GM21619 (cell line): ENCODE data around the gene STRADA.

ENCODE experiments used
- ATAC-seq: cut with Tn5 transposase; IDR thresholded peaks from one replicate; pipeline ENCODE4 v1.9.1; 2021; ENCODE audit not compliant: unreplicated experiment

The STRADA gene

GRCh38 chr17:63701868-63702720, 39.5 kb downstream of the STRADA start:
- no peak for ATAC-seq

- ATAC-seq, result no peak
Observed at GRCh38 chr17:63701456-63701820, 40.2 kb downstream of the STRADA start.

DNA sequence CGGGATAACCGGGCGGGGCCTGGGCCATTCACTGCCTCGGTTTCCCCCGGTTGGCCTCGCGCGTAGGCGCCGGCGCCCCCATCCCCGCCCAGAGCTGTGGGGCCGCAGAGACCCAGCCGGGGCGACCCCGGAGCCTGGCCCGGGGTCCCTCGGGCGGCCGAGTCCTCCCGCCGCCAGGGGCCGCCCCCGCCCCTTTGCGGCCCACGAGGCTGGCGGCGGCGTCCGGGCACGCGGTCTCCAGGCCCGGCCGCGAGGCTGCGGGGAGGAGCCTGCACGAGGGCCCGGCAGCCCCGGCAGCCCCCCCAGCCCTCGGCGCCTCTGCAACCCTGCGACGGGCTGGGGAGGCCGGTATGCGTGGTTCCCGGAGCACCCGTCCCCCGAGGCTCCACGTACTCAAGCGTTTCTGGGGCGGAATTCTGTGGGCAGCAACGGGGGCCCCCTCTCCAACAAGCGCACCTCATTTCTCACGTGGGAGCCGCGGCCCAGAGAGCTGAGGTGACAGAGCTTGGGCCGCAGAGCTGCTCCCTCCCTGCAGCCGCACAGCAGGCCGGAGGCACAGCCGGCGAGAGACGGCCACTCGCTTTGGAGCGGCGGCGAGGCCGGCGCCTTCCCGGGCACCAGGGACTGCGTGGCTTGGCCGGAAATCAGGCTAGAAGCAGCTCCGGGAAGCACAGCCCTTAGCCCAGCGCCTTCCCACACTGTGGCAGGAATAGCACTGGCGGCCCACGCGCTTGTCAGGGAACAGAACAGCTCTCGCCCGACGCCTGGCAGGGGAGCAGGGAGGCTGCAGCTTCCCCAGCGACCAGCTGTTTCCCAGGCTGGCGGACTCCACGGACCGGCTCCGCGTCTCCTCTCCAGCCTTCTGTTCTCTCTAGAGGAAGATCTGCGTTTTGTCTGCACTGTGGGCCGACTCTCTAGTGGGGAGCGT, 40.8 kb downstream of the STRADA start:
- ATAC-seq, result peak; percentile 13

GRCh38 chr17:63699638-63700527, 41.7 kb downstream of the STRADA start, which contains the start of gene LIMD2:
LIMD2 (minus strand) TSS chr17:63700125; CDS start chr17:63699298, 827 bp downstream.
- ATAC-seq, result peak; percentile 8

- ATAC-seq, result peak; percentile 22
Observed at GRCh38 chr17:63698886-63699637, 42.5 kb downstream of the STRADA start.

GRCh38 chr17:63698381-63698885, 43.2 kb downstream of the STRADA start:
- ATAC-seq, result no peak

DNA sequence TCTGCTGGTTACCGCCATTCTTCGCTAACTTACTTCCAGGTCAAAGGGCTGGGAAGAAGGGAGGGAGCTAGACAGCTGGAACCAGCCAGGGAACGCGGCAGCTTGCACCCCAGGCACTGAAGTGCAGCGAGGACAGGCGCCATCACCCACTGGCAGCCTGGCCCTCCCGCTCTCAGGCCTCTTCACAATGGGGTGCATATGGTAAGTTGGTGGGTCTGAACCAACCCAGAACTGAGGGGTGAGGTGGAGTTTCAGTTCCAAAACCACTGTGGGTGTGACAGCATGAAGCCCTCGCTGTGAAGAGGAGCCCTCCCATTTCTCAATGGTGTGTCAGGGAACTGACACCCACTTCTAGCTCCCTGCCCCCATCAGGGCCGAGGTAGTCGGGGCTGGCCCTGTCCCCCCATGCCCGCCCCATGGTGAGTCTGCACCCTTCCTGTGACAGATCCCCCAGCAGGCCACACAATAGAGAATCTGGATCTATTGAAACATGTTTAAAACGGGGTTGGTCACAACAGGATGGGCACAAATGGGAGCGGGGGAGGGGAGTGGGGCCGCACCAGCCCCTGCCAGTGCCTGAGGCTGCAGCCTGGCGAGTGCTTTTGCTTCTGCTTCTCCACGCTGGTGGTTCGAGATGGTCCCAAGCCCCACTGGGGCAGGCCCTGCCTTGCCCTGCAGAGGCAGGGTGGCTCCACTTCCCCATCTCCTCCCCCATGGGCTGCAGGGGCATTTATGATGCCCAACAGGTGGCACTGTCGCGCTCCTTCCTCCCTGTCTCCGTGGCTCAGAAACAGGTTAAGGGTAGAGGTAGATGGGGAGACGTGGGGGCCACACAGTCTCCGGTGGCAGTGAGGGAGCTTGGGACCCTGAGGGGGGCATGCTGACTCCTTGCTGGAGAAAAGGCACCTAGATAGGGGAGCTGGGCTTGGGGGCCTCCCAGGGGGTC, 44.0 kb downstream of the STRADA start:
- ATAC-seq, result peak; percentile 31

DNA sequence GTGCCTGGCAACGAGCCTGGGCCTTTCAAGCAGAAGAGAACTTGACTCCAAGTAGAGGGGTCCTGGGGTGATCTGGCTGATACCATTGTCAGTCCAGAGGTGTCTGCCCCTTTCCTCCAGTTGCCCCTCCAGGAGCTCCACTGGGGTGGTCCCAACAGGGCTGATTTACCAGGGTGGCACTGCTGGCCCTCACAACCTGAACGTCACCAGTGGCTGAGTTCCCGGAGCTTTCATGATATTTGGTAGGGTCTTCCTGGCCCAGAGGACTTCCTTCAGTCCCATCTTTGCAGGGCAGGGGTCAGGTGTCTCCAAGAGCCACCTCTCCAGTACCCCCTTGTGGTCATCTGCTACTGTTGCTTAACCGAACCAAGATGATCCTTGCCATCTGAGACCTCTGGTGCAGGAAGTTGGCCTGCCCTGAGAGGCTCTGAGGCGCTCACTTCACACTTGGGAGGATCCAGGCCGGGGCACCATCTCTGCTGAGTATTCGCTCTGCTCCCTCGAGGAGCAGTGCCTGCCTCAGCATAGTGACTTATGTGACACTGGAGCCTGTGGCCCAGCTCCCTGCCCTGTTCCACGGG, 45.1 kb downstream of the STRADA start:
- no peak for ATAC-seq

DNA sequence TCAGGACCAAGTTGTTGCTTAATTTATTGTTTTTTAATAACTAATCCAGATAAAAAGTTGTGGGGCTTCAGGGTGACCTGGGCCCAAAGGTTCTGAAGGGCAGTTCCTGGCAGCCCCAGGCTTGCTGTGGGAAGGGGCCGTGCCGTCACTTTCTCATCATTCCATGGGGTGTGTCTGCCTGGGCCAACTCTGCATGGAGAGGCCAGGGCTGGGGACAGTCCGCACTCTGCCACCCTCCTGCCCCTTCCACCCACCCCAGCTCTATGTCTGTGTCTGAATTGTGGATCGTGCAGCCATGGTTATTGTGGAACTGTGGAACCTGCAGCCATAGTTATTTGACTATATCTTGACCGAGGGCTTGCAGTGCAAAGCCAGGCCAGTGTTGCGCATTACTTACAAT, 45.7 kb downstream of the STRADA start:
- no peak for ATAC-seq

- ATAC-seq, result no peak
Observed at GRCh38 chr17:63694950-63695773, 46.4 kb downstream of the STRADA start.

GRCh38 chr17:63694229-63694949, 47.2 kb downstream of the STRADA start:
- ATAC-seq, result no peak

DNA sequence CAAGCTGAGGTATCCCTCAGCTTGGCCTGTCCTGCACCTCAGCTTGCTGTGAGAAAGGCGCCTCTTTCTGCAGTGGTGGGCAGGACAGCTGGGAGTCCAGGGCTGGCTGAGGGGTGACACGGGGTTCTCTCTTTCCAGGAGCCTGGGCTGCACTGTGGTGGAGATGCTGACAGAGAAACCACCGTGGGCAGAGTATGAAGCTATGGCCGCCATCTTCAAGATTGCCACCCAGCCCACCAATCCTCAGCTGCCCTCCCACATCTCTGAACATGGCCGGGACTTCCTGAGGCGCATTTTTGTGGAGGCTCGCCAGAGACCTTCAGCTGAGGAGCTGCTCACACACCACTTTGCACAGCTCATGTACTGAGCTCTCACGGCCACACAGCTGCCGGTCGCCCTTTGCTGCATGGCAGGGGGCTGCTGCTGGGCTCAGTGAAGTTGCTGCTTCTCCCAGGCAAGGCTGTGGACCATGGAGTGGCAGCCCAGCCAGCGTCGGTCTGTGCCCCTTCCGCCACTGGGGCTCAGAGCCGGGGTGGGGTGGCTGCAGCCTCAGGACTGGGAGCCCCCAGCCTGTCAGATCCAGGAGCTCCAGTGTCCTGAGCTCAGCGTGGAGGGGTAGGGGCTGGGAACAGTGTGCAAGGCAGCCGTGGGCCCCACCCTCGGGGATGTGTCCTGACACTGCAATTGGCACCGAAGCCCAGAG, 48.0 kb downstream of the STRADA start:
- no peak for ATAC-seq

DNA sequence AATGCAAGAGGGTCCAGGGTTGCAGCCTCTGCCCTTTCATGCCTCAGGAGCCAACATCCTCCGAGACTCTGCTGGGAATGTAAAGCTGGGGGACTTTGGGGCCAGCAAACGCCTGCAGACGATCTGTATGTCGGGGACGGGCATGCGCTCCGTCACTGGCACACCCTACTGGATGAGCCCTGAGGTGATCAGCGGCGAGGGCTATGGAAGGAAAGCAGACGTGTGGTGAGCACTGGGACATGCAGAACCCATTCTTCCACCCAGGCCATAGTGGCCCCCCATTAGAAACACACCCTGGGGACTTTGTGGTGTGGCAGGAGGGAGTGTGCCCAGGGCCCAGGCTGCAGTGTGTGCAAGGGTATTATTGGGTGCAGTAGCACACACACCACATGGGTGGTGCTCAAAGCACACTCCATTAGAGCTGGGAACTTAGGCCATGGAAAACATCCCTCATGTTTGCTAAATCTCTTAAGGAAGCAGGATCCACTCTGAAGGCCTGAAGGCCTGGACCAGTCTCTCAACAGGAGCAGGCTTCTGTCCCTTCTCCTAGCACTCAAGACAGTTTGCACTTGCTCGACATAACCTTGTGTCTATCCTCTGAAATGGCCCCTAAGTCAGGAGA, 49.3 kb downstream of the STRADA start:
- ATAC-seq, result no peak

DNA sequence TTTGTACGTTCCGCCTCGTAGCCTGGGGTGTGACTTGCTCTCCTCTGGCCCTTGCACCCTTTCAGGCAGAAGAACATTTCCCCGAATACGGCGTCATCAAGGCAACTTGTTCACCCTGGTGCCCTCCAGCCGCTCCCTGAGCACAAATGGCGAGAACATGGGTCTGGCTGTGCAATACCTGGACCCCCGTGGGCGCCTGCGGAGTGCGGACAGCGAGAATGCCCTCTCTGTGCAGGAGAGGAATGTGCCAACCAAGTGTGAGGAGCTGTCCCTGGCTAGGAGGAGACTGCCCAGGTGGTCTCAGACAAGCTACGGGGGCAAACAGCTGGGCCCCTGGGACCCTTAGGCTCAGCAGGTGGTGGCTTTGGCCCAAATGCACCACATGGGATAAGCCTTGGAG, 52.1 kb downstream of the STRADA start:
- ATAC-seq, result no peak

DNA sequence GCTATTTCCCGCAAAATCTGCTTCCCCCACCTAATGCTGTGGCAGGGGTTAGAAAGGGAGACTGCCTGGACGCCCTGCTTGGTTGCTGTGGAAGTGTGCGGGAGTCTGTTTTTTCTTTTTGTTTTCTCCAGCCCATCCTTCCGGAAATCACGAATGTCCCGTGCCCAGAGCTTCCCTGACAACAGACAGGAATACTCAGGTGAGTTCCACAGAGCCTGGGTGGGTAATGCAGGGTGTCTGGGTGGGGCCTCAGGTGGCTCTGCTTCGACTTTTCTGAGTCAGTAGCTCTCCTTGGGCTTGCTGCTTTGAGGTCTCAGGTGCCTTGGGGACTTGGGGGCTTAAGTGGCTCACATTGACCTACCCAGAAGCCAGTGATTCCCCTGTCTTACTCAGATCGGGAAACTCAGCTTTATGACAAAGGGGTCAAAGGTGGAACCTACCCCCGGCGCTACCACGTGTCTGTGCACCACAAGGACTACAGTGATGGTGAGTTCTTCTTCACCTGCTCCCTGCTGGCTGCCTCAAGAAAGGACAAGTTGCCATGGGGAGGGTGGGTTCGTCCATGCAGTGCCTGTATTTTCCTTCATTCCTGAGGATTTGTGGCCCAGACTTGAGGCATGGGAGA, 53.1 kb downstream of the STRADA start:
- no peak for ATAC-seq
